Ishikawa (cell line): ENCODE results near the gene TGFB1.

Source experiments
- CEBPB ChIP-seq: IDR thresholded peaks from 2 replicates; pipeline ENCODE4 v1.6.1; 2012
- CREB1 ChIP-seq: IDR thresholded peaks from 2 replicates; pipeline ENCODE4 v1.6.1; 2012; ENCODE audit warnings: low read depth
- EGR1 ChIP-seq: IDR thresholded peaks from 2 replicates; pipeline ENCODE4 v1.6.1; 2012
- EP300 ChIP-seq: IDR thresholded peaks from 2 replicates; pipeline ENCODE4 v1.6.1; 2012; ENCODE audit warnings: borderline replicate concordance
- FOXM1 ChIP-seq: IDR thresholded peaks from 2 replicates; pipeline ENCODE4 v1.6.1; 2012; ENCODE audit warnings: low read depth, borderline replicate concordance
- MAX ChIP-seq: IDR thresholded peaks from 2 replicates; pipeline ENCODE4 v1.6.1; 2012
- RAD21 ChIP-seq: IDR thresholded peaks from 2 replicates; pipeline ENCODE4 v1.6.1; 2012; ENCODE audit warnings: low read depth
- REST ChIP-seq: IDR thresholded peaks from 2 replicates; pipeline ENCODE4 v1.6.1; 2012; ENCODE audit warnings: low read depth, mild to moderate bottlenecking
- TAF1 ChIP-seq: IDR thresholded peaks from 2 replicates; pipeline ENCODE4 v1.6.1; 2012; ENCODE audit warnings: low read depth, mild to moderate bottlenecking
- TCF12 ChIP-seq: IDR thresholded peaks from 2 replicates; pipeline ENCODE4 v1.6.1; 2012; ENCODE audit warnings: low read depth
- TEAD4 ChIP-seq: IDR thresholded peaks from 2 replicates; pipeline ENCODE4 v1.6.1; 2012
- YY1 ChIP-seq: IDR thresholded peaks from 2 replicates; pipeline ENCODE4 v1.6.1; 2012; ENCODE audit warnings: low read depth
- ZBTB7A ChIP-seq: IDR thresholded peaks from 2 replicates; pipeline ENCODE4 v1.6.1; 2012; ENCODE audit warnings: low read depth
- TF ChIP-seq, protein P1 (sequence below): IDR thresholded peaks from 2 replicates; pipeline ENCODE4 v1.6.1; 2012

Gene TGFB1

DNA sequence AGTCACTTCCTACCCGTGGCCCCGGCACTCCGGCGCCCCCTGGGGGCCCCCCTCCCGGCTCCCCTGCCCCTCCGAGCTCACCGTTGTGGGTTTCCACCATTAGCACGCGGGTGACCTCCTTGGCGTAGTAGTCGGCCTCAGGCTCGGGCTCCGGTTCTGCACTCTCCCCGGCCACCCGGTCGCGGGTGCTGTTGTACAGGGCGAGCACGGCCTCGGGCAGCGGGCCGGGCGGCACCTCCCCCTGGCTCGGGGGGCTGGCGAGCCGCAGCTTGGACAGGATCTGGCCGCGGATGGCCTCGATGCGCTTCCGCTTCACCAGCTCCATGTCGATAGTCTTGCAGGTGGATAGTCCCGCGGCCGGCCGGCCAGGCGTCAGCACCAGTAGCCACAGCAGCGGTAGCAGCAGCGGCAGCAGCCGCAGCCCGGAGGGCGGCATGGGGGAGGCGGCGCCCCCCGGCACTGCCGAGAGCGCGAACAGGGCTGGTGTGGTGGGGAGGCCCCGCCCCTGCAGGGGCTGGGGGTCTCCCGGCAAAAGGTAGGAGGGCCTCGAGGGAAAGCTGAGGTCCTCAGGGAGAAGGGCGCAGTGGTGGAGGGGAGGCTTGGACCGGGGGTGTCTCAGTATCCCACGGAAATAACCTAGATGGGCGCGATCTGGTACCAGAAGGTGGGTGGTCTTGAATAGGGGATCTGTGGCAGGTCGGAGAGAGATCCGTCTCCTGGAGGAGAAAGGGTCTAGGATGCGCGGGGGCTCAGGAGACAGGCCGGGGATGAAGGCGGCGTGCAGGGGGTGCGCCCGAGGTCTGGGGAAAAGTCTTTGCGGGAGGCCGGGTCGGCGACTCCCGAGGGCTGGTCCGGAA, 885 bp downstream of the TGFB1 start:
- TF ChIP-seq MAX (peak; percentile 22; the same call in 1 of the 2 replicates), RAD21 (no peak), YY1 (0 out of 2 replicates have a peak, but pooled peaks have one; percentile 26)

DNA sequence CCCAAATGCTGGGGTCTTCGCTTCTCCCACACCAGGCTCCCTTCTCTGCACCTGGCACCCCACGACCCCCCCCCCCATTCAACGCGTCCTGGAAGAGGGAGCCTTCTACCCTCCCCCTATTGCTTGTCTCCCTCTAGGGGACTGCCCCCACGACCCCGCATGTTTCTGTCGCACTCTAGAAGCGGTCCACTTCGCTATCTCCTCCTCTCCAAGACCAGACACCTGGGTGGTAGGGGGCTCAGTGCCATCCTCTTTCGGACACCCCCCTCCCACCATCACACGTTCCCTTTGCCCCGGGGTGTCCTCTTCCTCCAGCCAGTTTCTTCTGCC, 1.5 kb downstream of the TGFB1 start:
- TF ChIP-seq FOXM1 = no peak
- no peak for TF ChIP-seq TEAD4
- TF ChIP-seq, protein P1, sequence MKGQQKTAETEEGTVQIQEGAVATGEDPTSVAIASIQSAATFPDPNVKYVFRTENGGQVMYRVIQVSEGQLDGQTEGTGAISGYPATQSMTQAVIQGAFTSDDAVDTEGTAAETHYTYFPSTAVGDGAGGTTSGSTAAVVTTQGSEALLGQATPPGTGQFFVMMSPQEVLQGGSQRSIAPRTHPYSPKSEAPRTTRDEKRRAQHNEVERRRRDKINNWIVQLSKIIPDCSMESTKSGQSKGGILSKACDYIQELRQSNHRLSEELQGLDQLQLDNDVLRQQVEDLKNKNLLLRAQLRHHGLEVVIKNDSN = no peak
- TF ChIP-seq TCF12 = no peak
- TF ChIP-seq RAD21 = no peak
- no peak for TF ChIP-seq EGR1
- TF ChIP-seq MAX = no peak
- TF ChIP-seq ZBTB7A = no peak; the same call in 1 of the 2 replicates

DNA sequence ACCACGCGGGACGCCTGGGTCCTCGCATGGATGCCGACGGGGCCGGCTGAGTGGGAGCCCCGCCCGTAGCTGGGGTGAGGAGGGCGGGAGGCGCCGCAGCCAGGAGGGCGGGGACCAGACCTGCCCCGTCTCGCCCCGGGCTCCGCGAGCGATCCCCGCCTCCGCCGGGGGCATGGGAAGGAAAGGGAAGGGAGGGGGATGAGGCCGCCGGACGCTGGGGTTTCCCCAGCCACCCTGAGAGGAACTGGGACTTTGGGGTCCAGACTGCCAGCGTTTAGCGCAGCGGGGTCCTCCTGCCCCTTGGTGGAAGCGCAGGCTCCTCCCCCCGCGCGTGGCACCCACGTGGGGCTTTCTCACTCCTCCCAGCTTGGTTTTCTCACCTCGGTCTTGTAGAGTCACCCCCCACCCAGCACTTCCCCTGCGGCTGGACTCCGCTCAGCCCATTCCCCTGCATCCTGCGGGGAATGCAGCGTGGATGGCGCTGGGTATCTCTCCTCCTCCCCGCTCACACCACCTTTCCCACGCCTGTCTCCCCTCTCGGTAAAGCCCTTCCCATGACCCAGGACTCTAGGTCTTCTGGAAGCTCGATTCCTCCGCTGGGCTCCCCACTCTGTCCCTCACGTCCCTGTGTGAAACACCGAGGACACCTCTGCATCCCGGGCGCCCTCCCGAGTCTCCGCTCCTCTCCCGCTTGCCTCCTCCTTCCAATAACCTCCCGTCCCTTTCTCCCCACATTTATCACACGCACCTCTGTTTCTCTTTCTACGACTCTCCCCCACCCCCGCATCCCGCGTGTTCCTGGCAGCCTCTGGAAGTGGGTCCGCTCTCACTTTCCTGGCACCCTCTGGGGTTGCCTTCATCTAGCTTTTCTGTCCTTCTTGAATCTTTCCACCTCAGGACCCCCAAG, 2.1 kb downstream of the TGFB1 start:
- no peak for TF ChIP-seq YY1
- TF ChIP-seq, protein P1 = peak; percentile 53

DNA sequence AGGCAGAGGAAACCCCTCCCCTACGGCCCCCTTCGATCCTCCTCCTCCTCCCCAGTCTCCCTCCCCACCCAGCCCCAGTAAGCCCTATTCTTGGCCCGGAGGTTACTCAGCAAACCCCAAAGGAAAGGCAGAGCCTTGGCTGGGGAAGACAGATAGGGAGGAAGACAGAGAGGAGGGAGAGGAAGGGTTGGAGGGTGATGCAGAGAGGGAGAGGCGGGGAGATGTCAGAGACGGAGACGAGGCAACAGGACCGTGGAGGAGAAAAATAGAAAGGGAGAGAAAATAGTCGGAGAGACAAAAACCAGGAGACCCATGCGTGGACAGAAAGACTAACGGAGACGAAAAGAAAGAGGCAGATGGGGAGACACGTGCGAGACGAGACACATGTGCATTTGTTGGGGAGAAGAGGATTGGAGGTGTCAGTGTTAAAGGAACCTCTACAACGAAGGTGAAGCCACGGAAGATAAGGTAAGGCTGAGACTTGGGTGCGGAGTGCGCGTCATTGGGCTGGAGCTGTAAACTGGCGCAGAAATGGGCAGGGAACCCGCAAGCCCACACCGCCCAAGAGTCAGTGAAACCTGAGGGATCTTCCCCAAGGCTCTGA, 2.9 kb downstream of the TGFB1 start:
- no peak for TF ChIP-seq EP300

DNA sequence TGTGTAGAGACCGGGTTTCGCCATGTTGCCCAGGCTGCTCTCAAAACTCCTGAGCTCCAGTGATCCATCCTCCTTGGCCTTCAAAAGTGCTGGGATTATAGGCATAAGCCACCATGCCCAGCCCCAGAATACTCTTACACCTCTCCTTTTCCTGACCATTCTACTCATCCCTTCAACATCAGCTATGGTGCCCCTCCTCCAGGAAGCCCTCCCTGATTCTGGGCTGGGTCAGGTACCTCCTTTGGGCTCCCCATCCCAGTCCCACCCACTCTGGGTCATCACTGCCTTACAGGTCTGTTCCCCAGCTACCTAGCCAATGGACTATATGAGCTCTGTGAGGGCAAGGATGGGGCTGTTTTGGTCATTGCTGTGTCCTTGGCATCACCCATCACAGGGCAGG, 9.6 kb downstream of the TGFB1 start:
- TF ChIP-seq REST (no peak), ZBTB7A (no peak), TEAD4 (no peak), YY1 (no peak), CREB1 (no peak), RAD21 (no peak), TCF12 (no peak), CEBPB (no peak), TAF1 (no peak), FOXM1 (no peak), EGR1 (no peak), EP300 (no peak), MAX (no peak)
- TF ChIP-seq, protein P1 = no peak

DNA sequence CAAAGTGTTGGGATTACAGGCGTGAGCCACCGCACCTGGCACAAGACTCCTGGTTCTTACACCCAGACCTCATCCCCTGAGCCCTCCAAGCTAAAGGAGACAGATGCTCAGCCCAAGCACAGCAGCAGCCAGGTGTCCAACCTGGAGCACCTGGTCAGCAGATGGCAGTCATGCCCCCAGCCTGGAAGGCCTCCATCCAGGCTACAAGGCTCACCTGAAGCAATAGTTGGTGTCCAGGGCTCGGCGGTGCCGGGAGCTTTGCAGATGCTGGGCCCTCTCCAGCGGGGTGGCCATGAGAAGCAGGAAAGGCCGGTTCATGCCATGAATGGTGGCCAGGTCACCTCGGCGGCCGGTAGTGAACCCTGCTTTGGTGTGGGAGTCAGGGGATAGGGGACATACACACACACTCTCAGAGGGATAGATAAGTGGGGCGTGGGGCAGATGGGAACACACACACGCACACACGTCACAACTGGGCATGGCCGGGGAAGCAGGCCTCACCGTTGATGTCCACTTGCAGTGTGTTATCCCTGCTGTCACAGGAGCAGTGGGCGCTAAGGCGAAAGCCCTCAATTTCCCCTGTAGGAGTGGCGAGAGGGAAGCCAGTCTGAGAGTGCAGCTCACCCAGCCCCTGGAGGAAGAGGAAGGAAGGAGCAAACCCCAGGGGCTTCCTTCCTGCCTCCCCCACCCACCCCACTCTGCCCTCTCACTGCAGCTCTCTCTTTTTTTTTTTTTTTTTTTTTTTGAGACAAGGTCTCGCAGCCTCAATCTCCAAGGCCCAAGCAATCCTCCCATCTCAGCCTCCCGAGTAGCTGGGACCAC, 11.8 kb downstream of the TGFB1 start:
- TF ChIP-seq ZBTB7A (no peak), RAD21 (peak; percentile 37; the same call in 1 of the 2 replicates), TEAD4 (no peak), EP300 (no peak), MAX (no peak)
